ENCODE data around the gene PIMREG. TPM values are rescaled to one million over a fixed set of nuclear protein-coding genes. Genes with fewer than 3 reads are reported as not detected.

The PIMREG gene
- total RNA-seq, 4 donors from 2014 or later = 0.47 to 1.2 TPM; not detected in 2

DNA sequence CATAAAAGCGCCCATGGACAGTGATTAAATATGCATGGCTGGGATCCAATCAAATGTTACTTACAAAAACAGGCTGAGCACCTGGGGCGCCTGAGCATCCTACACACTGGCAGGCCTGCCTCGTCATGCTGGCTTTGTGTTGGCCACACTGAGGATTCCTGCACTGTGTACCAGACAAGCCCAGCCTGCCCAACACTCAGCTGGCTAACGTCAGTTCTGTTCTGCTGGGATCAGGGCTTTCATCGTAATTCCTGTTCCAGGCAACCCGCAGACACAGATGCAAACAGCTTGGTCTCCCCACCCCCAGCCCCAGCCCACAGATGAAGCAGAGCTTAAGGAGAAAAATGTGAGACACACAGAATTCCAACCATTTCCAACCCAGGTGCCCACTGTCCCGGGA lies 30.7 kb downstream of the PIMREG start:
- DNase-seq (ENCODE audit: low spot score) = no peak
- no peak for TF ChIP-seq CTCF (IDR thresholded peaks at IDR 0.05)
- ATAC-seq (ENCODE audit: low FRiP score) = no peak

- no peak for TF ChIP-seq CTCF (IDR thresholded peaks at IDR 0.05)
- ATAC-seq (ENCODE audit: low FRiP score) = no peak
Measured at GRCh38 chr17:6475411-6475810, 31.2 kb downstream of the PIMREG start.

GRCh38 chr17:6476076-6476809 lies 32.0 kb downstream of the PIMREG start:
- ATAC-seq (ENCODE audit: low FRiP score) = no peak
- TF ChIP-seq CTCF (IDR thresholded peaks at IDR 0.05) = no peak
- no peak for DNase-seq (ENCODE audit: low spot score)

More at GRCh38 chr17:6475411-6475810, 31.2 kb downstream of the PIMREG start:
- no peak for DNase-seq (ENCODE audit: low spot score)

DNA sequence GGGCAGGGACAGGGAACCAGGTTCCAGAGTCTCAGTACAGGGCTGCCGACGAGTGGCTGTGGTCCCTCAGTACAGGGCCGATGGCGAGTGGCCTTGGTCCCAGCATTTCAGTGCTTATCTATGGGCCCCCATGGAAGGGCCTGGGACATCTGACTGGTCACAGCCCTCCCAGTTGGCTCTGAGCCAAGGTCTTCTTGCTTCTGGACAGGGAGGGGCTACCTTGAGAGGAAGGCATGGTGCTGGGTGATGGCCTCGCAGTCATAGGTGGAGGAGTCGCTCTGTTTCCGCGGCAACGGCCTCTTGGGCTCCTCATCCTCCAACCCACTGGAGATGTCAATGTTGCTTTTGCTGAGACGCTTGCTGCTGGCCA lies 32.5 kb downstream of the PIMREG start:
- ATAC-seq (ENCODE audit: low FRiP score) = no peak
- no peak for TF ChIP-seq CTCF (IDR thresholded peaks at IDR 0.05)
- DNase-seq (ENCODE audit: low spot score) = no peak

DNA sequence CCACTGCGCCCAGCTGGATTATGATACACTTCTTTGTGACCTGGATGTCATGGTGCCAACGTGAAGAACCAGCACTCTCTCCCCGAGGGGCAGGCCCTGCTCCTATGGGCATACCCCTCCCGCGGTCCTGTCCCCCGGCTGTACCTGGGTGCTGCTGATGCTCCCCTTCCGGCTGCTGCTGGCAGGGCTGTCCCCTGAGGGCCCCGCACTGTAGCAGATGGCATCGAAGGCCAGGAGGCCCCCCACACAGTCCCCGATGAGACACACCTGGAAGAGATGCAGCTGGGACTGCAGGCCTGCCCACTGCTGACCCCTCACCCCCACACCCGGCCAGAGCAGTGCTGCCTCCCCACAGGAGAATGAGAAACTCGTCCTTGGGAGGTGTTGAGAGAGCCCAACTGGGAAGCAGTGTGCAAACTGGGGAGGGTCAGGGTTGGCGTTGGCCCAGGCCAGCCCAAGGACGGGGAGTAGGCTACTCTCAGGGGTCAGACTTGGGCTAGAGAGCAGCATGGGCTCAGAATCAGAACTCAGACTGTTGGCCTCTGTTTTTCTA lies 33.7 kb downstream of the PIMREG start:
- ATAC-seq (ENCODE audit: low FRiP score) (no peak), DNase-seq (ENCODE audit: low spot score) (no peak)
- no peak for TF ChIP-seq CTCF (IDR thresholded peaks at IDR 0.05)

GRCh38 chr17:6478486-6478885 lies 34.2 kb downstream of the PIMREG start:
- ATAC-seq (ENCODE audit: low FRiP score) (no peak), DNase-seq (ENCODE audit: low spot score) (no peak)
- no peak for TF ChIP-seq CTCF (IDR thresholded peaks at IDR 0.05)
